ENCODE data around the gene HOGA1. TPM values are rescaled to one million over a fixed set of nuclear protein-coding genes. Genes with fewer than 3 reads are reported as not detected.
A peak's percentile ranks its signal among the peaks of the same experiment; 100 is the strongest.

HOGA1 gene
- total RNA-seq, 1 experiment from 2014 or later = not detected

DNA sequence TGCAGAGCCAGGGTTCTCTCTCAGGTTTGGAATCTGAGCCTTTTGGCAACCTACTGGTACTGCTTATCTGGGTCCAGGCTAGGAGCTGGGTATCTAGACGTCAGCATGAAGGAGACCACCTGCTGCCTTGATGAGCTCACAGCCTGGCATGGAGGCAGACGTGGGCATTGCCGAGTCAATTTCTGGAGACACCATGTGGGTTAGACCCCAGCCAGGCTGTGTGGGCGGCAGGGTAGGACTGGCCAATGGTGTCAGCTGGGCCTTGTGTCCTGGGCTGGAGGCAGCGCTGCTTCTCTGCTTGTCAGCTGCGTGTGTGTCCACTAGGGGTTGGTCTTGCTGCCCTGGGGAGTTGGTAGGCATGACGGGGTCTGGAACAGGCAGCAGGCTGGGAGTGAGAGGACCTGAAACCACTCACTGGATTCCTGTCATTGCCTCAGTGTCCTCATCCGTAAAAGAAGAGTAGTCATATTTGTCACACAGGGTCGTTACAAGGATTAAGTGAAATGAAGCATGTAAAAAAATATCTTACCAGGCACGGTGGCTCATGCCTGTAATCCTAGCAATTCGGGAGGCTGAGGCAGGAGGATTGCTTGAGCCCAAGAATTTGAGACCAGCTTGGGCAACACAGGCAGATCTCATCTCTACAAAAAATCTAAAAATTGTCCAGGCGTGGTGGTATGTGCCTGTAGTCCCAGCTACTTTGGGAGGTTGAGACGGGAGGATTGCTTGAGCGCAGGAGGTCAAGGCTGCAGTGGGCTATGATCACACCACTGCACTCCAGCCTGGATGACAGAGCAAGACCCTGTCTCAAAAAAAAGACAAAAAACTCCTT is 43.3 kb upstream of the HOGA1 start:
- no peak overlapping the region for H3K4me3 ChIP-seq (ENCODE audit: low read depth, low read length, poor library complexity, severe bottlenecking)
- no peak overlapping the region for H3K27ac ChIP-seq (ENCODE audit: low read depth, low read length, poor library complexity, severe bottlenecking)
- TF ChIP-seq, protein P1, sequence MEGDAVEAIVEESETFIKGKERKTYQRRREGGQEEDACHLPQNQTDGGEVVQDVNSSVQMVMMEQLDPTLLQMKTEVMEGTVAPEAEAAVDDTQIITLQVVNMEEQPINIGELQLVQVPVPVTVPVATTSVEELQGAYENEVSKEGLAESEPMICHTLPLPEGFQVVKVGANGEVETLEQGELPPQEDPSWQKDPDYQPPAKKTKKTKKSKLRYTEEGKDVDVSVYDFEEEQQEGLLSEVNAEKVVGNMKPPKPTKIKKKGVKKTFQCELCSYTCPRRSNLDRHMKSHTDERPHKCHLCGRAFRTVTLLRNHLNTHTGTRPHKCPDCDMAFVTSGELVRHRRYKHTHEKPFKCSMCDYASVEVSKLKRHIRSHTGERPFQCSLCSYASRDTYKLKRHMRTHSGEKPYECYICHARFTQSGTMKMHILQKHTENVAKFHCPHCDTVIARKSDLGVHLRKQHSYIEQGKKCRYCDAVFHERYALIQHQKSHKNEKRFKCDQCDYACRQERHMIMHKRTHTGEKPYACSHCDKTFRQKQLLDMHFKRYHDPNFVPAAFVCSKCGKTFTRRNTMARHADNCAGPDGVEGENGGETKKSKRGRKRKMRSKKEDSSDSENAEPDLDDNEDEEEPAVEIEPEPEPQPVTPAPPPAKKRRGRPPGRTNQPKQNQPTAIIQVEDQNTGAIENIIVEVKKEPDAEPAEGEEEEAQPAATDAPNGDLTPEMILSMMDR (conservative IDR thresholded peaks at IDR 0.05; ENCODE audit: low read depth, low read length) = no peak
- no peak for TF ChIP-seq EZH2 (IDR thresholded peaks at IDR 0.05; ENCODE audit: borderline replicate concordance, low read depth, low read length, poor library complexity, severe bottlenecking)
- CTCF ChIA-PET = interaction anchor here (1.2 kb wide), 1 partner anchor 8 kb away, joined by 3 read pairs; no protein-coding TSS in a partner anchor
- intact Hi-C loops (cut with micrococcal nuclease; ENCODE audit: unreplicated experiment) = no loop called here
- POLR2A ChIA-PET (ENCODE audit: low non-redundant PET) = no interaction called here
- H3K9me3 ChIP-seq (ENCODE audit: low read depth, low read length, poor library complexity, severe bottlenecking) = no peaks in the 10 kb centered on the region
- H3K36me3 ChIP-seq (ENCODE audit: insufficient read depth, low read length, poor library complexity, severe bottlenecking) = no peaks in the 10 kb centered on the region
- H3K4me1 ChIP-seq (ENCODE audit: insufficient read depth, low read length, poor library complexity, severe bottlenecking) = peaks cover 20% of the 10 kb centered on the region
- no TSS peak for BruUV-seq (replicated peaks)
- no peak for DNase-seq (ENCODE audit: low spot score)
- no peaks in the 10 kb centered on the region for H3K27me3 ChIP-seq (replicated peaks; ENCODE audit: insufficient read depth, low read depth, low read length, poor library complexity)

DNA sequence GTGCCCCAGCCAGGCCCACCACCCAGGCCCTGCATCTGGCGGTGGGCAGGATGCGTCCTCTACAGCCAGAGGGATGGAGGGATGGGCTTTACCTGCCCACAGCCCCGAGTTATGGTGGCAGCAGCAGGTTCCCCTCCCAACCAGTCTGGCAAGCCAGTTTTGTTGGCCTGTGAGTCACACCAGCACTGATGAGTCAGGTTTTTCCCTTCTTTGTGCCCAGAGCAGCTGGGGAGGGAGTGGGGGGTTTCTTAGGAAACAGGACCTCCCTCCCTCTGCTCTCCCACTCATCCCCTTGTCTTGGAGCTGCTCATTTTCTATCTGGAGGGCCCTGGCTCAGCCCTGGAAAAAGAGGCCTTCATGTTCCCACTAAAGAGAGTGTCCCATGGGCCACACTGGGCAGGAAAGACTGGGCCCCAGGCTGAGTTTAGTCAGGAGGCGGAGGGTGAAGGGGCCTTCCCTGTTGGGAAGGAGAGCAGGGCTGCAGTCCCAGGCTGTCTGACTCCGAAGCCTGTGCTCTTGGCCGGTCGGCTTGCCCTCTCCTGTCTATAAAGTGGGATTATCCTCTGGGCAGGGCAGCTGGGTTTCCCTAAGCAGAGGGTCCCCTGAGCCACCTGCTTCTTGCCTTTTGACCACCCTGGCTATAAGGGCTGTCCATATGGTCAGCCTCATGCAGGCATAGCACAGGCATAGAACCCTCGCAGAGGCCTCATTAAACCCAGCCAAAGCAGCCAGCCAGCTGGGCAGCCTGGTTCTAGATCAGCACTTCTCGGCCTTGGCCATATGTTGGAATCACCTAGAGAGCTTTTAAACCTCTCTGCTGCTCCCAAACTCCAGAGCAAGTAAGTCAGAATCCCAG is 41.8 kb upstream of the HOGA1 start:
- BruUV-seq (replicated peaks) = no TSS peak
- intact Hi-C loops (cut with micrococcal nuclease; ENCODE audit: unreplicated experiment) = no loop called here
- CTCF ChIA-PET = interaction anchor here (0.6 kb wide), 1 partner anchor 75 kb away, joined by 4 read pairs; no protein-coding TSS in a partner anchor
- POLR2A ChIA-PET (ENCODE audit: low non-redundant PET) = no interaction called here
- no peak overlapping the region for H3K4me3 ChIP-seq (ENCODE audit: low read depth, low read length, poor library complexity, severe bottlenecking)
- no peak for TF ChIP-seq EZH2 (IDR thresholded peaks at IDR 0.05; ENCODE audit: borderline replicate concordance, low read depth, low read length, poor library complexity, severe bottlenecking)
- TF ChIP-seq, protein P1 (conservative IDR thresholded peaks at IDR 0.05; ENCODE audit: low read depth, low read length) = no peak
- DNase-seq (ENCODE audit: low spot score) = peak; percentile 82
- no peaks in the 10 kb centered on the region for H3K9me3 ChIP-seq (ENCODE audit: low read depth, low read length, poor library complexity, severe bottlenecking)
- H3K4me1 ChIP-seq (ENCODE audit: insufficient read depth, low read length, poor library complexity, severe bottlenecking) = peaks cover 20% of the 10 kb centered on the region
- H3K36me3 ChIP-seq (ENCODE audit: insufficient read depth, low read length, poor library complexity, severe bottlenecking) = no peaks in the 10 kb centered on the region
- peak overlapping the region; percentile 62 for H3K27ac ChIP-seq (ENCODE audit: low read depth, low read length, poor library complexity, severe bottlenecking)
- no peaks in the 10 kb centered on the region for H3K27me3 ChIP-seq (replicated peaks; ENCODE audit: insufficient read depth, low read depth, low read length, poor library complexity)

DNA sequence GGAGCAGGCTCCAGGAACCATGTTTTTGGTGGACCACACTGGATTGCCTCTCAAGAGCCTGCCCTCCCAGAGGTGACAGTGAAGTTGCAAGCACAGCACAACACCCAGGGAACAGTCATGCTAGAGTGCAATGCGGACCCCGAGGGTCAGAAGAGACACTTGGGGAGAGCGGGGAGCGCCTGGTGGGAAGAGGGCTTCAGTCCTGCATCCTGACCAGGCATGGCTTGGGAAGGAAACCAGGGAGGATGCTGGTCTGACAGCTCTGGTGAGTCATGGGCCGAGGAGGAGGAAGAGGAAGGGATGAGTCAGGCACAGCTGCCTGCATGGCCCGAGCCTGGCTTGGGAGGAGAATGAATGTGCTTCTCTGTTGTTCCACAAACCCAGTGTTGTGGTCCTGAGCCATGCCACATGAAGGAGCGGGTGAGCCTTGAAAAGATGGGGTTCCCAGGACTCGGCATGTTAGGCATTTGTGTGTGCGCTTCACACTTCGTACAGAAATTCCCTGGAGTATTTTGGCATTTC is 41.1 kb upstream of the HOGA1 start:
- ChIA-PET POLR2A (ENCODE audit: low non-redundant PET) (no interaction called here), CTCF (no interaction called here)
- TF ChIP-seq EZH2 (IDR thresholded peaks at IDR 0.05; ENCODE audit: borderline replicate concordance, low read depth, low read length, poor library complexity, severe bottlenecking) = no peak
- TF ChIP-seq, protein P1 (conservative IDR thresholded peaks at IDR 0.05; ENCODE audit: low read depth, low read length) = no peak
- Histone ChIP-seq H3K36me3 (ENCODE audit: insufficient read depth, low read length, poor library complexity, severe bottlenecking) (no peaks in the 10 kb centered on the region), H3K4me1 (ENCODE audit: insufficient read depth, low read length, poor library complexity, severe bottlenecking) (peaks cover 20% of the 10 kb centered on the region), H3K27ac (ENCODE audit: low read depth, low read length, poor library complexity, severe bottlenecking) (peak overlapping the region; percentile 62), H3K27me3 (replicated peaks; ENCODE audit: insufficient read depth, low read depth, low read length, poor library complexity) (no peaks in the 10 kb centered on the region), H3K9me3 (ENCODE audit: low read depth, low read length, poor library complexity, severe bottlenecking) (no peaks in the 10 kb centered on the region), H3K4me3 (ENCODE audit: low read depth, low read length, poor library complexity, severe bottlenecking) (no peak overlapping the region)
- BruUV-seq (replicated peaks) = no TSS peak
- DNase-seq (ENCODE audit: low spot score) = peak; percentile 68
- intact Hi-C loops (cut with micrococcal nuclease; ENCODE audit: unreplicated experiment) = no loop called here

All from A673 (cell line).